Heart left ventricle (tissue), 13 donors: ENCODE results near the gene IGSF3.

Experiments used
- CTCF ChIP-seq, 12 donors: fragments of 200-600 bp; sonication (generic) in 4 of 12; IDR thresholded peaks; one replicate each; pipeline versions ENCODE4 v1.5.0 to v1.8.0; 2018 to 2022; ENCODE audit warnings: antibody characterized with exemption in 12 of 12, mild to moderate bottlenecking in 5 of 12
- POLR2A ChIP-seq, 2 donors: fragments of 450-650 bp; IDR thresholded peaks; one replicate each; pipeline ENCODE4 v1.6.1; 2017; ENCODE audit warnings: antibody characterized with exemption in 2 of 2, mild to moderate bottlenecking in 2 of 2, moderate library complexity in 2 of 2
- donor health status: ischemic (EF 13 %, LVEDD 7.1; RV severe dilation, severe dysfunction).
- donor health status: DM: no; HTN: yes; CAD: no.
- donor health status: DM: no; HTN: no; CAD: no.
- donor health status: ischemic (EF 25% LVEDD 6.9; RV normal size, moderate dysfunction).
- donor health status: ischemic (EF 25% LVEDD 5.7; RV mildly dilated, moderate dysfunction).
- donor health status: ischemic (EF 35%, LVEDD 5.7; RV mildly dilated, moderate dysfunction).
- donor health status: nonischemic (EF 11% LVEDD 7.7; RV severe dilation, severe dysfunction).
- donor health status: DM: yes; HTN: yes; CAD: no.
- donor health status: PGD.
- donor health status: ischemic (EF 29% LVEDD 5.4; RV normal size, mild dysfunction).
- donor health status: nonischemic (EF 23%, LVEDD 6.1; RV moderate dilation, normal function).

GRCh38 chr1:116692879-116693278, 25.3 kb upstream of the IGSF3 start:
- TF ChIP-seq CTCF (IDR thresholded peaks at IDR 0.05) (no peak), POLR2A (IDR thresholded peaks at IDR 0.05) (no peak)
